Hepatic stellate cell (primary cell): ENCODE measurements around the gene PARVA.
"Not testable (repeated sequence)": the region's sequence is repeated elsewhere in the genome, so short reads cannot be mapped to it uniquely, and the experiment has no call there.

ENCODE experiments used
- DNase-seq: peaks from one replicate; pipeline ENCODE4 v3.0.0; 2011; ENCODE audit warnings: low spot score

Gene PARVA, protein sequence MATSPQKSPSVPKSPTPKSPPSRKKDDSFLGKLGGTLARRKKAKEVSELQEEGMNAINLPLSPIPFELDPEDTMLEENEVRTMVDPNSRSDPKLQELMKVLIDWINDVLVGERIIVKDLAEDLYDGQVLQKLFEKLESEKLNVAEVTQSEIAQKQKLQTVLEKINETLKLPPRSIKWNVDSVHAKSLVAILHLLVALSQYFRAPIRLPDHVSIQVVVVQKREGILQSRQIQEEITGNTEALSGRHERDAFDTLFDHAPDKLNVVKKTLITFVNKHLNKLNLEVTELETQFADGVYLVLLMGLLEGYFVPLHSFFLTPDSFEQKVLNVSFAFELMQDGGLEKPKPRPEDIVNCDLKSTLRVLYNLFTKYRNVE

DNA sequence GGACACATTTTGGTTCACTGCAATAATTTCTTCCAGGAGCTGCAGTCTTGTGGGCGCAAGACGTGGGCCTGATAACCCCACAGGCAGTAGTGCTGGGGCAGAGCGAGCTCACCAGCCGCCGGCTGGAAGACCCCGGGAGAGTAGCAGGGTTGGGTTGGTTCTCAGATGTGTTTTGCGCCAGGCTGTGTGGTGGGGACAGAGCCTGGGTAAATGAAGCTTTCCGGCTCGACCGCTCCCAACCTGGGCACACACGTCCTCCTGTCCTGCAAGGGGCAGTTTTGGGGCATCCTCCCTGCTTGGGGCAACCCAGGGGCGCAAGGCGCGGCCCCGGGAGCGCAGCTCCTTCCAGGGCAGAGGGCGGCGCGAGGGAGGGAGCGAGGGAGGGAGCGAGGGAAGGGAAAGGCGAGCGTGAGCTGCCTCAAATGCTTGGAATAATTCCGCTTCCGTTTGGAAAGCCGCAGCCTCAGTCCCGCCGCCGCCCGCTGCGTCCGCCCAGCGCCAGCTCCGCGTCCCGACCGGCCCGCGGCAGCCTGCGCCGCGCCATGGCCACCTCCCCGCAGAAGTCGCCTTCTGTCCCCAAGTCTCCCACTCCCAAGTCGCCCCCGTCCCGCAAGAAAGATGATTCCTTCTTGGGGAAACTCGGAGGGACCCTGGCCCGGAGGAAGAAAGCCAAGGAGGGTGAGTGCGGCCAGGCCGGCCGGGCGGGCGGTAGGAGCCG is at the start of gene PARVA:
Gene PARVA, plus strand, starts transcription at position 466 of the 718 bp plus-strand sequence. Its CDS starts 77 bp downstream, at position 543.
- DNase-seq = peak; percentile 65

GRCh38 chr11:12329169-12329568 is 48.2 kb upstream of the PARVA start:
- DNase-seq = no peak

- DNase-seq = no peak
Observed at GRCh38 chr11:12329797-12330196, 47.6 kb upstream of the PARVA start.

DNA sequence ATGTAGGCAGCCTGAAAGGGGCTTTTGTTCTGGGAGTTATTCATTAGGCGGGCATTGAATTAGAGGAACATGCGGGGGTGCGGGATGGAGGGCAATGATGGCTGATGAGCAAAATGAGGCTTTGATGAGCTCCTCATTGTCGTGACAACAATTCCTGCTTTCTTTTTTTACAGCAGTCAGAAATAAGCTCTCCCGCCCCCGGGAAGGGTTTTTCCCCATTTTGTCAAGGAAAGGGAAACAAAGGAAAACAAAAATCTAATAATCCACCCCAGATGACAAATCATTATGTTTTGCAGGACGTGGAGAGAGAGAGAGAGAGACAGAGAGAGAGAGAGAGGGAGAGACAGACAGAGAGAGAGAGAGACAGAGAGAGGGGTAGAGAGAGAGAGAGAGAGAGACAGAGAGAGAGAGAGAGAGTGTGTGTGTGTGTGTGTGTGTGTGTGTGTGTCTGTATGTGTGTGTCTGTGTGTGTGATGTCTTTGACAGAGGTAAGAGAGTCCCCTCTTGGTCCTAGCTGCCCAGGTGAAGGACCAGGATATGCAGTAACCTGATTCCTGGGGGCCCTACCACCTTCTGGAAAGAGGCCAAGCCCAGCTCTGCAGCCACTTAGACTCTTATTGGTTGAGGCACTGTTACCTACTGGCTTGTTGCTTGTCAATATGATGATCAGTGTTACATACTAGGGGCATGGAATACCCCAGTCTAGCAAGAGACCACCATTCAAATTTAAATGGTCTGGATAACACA is 46.7 kb upstream of the PARVA start:
- no peak for DNase-seq

- DNase-seq = peak; percentile 59
Observed at GRCh38 chr11:12331239-12331874, 46.0 kb upstream of the PARVA start.

GRCh38 chr11:12343526-12343925 is 33.8 kb upstream of the PARVA start:
- no peak for DNase-seq

DNA sequence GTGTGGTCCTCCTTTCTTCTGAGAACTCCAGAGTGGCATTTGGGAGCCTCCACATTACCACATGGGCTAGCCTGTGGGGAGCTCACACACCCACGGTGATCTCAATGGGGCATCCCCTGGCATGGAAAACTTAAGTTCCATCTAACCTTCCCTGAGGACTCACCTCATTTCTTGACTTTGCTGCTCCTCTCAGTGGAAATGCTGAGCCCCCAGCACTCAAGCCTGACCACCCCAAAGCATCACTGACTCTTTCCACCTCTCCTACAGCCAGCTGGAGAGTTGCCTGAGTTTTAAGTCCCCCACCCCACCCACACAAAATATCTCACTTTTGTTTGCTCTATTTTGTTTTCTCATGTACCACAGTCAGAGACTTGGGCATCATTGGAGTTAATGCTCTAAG is 23.8 kb upstream of the PARVA start:
- no peak for DNase-seq

DNA sequence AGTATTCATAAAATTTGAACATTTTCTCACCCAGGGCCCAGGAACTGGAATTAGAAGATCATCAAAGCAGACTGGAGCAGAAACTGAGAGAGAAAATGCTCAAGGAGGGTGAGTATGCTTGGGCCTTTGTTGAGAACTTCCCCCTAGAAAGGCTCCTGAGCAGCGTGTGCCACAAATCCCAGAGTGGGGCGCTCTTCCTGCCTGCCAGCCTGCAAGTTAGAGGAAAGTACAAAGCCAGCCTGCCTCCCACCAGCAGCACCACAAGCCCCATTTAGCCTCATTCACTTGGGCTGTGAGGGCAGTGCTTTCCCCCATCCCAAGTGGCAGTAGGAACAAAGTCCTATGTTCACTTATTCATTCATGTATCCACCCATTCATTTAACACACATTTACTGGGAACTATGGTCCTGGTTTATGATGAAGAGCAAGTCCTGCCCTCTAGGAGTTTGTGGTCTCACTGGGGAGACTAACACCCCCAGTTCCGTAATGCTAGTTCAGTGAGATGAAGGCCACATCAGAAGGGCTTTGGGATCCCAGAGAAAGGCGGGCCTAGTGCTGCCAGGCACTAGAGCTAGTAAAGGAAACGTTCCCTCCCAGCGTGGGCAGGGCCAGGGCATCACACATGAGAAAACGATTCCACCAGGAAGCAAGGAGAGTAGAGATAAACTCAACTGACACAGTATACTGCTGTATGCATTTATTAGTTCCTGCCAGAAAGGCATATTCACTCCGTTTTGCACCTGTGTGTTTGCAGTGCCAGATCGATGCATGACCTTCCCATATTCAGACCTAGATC is 22.4 kb upstream of the PARVA start:
- no peak for DNase-seq

- no peak for DNase-seq
Observed at GRCh38 chr11:12356944-12357655, 20.3 kb upstream of the PARVA start.

GRCh38 chr11:12357697-12358096 is 19.7 kb upstream of the PARVA start:
- not testable (repeated sequence) for DNase-seq

DNA sequence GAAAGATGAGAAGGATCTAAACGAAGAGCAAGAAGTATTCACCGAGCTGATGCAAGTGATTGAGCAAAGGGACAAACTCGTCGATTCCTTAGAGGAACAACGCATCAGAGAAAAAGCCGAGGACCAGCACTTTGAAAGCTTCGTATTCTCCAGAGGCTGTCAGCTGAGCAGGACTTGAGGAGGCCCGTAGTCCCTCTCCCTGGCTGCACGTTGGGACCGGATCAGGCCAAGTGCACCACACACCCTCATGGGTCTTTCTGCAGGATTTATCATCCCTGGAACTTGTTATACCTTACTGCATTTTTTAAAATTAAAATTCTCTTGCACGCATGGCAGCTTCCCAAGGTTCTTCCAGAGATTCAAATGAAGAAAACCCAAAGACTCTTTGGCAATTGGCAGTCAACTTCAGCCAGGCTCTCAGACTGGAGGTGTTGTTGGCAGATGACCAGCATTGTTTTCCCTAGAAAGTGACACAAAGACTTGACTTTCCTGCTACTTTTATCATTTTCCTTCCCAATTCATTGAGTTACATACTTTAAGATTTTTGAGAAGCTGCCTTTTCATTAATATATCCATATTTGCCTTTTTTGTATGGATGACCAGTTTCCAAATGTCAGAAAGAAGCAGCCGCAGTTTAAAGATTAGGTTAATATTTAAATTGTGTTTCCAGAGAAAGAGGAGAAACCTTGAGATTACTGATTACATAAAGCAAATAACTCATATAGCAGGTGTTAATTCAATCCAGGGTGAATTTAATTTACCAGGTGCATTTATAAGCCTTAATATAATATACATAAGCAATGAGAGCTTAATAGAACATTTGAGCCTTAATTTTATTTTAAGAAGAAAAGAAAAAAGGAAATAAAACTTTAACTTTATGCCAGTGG is 18.8 kb upstream of the PARVA start:
- no peak for DNase-seq

DNA sequence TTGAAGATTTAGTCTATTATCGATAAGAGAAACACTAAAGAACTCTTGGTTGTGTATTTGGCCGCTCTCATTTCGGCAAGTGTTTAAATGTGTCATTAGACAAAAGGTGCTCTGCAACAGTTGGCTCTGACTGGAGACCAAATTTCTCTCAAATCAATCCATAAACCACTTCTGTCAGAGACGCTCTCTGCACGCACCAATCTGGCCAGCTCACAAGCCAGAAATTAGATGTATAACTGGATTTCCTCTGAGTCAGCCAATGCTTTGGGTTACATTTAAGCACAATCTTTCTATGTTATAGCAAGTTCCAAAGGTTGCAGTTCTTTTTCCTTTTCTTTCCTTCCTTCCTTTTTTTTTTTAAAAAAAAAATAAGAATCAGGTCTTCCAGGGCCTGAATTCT is 17.6 kb upstream of the PARVA start:
- no peak for DNase-seq

DNA sequence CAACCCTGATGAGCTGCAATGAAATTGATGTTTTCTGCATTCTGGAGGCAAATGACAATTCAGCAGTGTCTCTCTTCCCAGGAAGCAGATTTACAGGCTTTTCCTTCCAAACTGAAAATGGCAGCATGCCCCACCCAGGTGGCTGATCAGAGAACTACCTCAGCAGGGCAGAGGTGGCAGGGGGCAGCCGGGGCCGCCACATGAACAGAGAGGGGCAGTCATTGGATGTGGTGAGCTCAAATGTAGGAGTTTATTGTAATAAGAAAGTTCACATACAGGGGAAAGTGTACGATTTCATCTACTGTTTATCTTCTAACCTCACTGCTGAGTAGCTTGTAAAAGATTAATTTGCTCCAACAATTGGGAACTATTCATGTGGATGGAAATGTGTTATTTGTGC is 15.7 kb upstream of the PARVA start:
- DNase-seq = no peak

- no peak for DNase-seq
Observed at GRCh38 chr11:12362857-12363256, 14.5 kb upstream of the PARVA start.

GRCh38 chr11:12363373-12363772 is 14.0 kb upstream of the PARVA start:
- DNase-seq = no peak

DNA sequence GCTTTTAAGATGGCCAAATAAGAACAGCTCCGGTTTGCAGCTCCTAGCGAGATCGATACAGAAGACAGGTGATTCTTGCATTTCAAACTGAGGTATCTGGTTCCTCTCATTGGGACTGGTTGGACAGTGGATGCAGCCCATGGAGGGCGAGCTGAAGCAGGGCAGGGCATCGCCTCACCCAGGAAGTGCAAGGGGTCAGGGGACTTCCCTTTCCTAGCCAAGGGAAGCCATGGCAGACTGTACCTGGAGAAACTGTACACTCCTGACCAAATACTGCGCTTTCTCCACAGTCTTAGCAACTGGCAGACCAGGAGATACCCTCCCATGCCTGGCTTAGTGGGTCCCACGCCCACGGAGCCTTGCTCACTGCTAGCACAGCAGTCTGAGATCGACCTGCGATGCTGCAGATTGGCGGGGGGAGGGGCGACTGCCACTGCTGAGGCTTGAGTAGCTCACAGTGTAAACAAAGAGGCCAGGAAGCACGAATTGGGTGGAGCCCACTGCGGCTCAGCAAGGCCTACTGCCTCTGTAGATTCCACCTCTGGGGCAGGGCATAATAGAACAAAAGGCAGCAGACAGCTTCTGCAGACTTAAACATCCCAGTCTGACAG is 11.3 kb upstream of the PARVA start:
- not testable (repeated sequence) for DNase-seq

DNA sequence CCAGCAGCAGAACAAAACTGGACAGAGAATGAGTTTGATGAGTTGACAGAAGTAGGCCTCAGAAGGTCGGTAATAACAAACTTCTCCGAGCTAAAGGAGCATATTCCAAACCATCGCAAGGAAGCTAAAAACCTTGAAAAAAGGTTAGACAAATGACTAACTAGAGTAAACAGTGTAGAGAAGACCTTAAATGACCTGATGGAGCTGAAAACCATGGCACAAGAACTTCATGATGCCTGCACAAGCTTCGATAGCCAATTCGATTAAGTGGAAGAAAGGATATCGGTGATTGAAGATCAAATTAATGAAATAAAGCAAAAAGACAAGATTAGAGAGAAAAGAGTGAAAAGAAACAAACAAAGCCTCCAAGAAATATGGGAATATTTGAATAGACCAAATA is 10.3 kb upstream of the PARVA start:
- DNase-seq = not testable (repeated sequence)

DNA sequence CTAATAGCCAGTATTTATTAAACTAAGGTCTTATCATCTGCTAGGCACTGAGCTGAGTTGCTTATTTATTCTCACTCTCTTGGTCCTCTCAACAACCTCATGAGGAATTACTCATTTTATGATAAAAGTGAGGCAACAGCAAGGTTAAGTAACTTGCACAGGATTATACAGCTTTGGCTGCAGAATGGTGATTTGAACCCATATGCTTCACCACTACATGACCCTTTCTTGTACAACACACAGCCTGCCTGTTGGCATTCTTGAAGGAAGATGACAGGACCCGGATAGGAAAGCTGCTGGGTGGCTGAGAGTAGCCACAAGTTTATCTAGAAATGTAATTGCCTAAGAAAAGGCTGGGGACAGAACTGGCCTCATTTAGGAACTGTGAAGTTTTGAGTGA is 5.3 kb upstream of the PARVA start:
- no peak for DNase-seq

DNA sequence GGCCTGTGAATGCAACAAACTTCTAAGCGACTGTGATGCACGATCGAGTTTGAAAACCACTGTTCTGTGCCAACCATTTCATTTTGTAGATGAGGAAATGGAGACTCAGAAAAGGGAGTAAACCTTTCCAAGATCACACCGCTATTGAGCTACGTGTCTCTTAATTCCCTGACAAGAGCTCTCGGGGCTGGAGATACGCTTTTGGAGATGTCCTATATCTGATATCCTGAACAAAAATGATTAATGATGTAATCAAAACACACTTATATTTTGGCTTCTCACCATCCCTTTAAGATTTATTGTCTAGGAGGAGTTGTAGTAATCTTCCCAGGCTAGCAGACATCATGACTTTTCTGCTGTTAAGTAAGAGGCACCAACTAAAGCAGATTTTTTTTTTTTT is 1.7 kb upstream of the PARVA start:
- DNase-seq = no peak
